ENCODE results near the gene ASMTL. TPM values are rescaled to one million over a fixed set of nuclear protein-coding genes. Genes with fewer than 3 reads are reported as not detected.
"Not testable (repeated sequence)": the region's sequence is repeated elsewhere in the genome, so short reads cannot be mapped to it uniquely, and the experiment has no call there.

Gene ASMTL
- total RNA-seq, 1 experiment from 2014 or later, result 3.1 TPM

DNA sequence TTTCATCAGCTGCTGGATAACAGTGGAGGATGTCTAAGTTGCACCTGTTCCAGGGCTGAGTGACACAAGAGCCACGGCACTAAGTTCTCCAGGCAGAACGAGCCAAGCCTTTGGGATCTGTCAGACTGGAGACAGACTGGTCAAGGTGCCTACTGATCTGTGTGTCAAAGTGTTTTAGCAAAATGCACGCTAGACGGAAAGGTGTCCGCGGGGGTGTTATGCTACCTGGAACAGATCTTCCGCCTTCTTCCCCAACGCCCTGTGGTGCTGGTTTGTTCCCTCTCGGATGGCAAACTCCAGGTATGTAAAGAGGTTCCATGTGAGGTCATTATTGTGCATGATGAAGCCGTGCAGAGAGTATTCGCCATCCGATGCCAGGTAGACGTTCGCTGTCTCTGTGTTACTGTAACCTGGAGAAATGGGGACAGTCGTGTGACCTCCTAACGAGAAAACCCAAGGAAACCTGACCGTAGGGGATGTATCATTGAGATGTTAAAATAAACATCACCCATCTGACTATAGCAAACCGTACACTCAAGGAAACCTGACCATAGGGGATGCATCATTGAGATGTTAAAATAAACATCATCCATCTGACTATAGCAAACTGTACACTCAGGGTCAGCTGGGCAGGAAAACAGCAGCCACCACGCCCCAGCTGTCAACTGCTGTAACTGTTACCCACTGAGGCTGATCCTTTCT is 31.1 kb downstream of the ASMTL start:
- in situ Hi-C loops (cut with HindIII; ENCODE audit: low pct_unique_long_range_greater_than_20kb, low sequenced_read_pairs), result no loop called here

DNA sequence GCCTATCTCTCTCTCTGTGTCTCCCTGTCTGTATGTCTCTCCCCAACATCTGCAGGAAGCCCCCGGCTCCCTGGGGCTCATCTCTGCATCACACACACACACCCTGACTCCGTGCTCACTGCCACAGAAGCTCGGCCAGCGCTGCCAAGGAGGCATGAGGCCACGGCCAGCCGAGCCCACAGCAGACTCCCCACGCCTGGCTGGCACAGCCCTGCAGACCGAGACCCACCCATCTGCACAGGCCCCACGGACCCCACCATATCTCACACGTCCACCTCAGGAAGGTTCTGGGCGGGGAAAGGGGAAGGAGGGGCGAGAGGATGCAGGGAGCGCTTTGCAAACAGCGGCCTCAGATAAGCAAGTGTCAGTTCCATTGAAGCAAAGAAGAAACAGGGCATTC is 32.3 kb downstream of the ASMTL start:
- DNase-seq (ENCODE audit: low read depth, low spot score), result no peak
- in situ Hi-C loops (cut with HindIII; ENCODE audit: low pct_unique_long_range_greater_than_20kb, low sequenced_read_pairs), result no loop called here

More for the DNA sequence above, 31.1 kb downstream of the ASMTL start:
- DNase-seq (ENCODE audit: low read depth, low spot score), result no peak

DNA sequence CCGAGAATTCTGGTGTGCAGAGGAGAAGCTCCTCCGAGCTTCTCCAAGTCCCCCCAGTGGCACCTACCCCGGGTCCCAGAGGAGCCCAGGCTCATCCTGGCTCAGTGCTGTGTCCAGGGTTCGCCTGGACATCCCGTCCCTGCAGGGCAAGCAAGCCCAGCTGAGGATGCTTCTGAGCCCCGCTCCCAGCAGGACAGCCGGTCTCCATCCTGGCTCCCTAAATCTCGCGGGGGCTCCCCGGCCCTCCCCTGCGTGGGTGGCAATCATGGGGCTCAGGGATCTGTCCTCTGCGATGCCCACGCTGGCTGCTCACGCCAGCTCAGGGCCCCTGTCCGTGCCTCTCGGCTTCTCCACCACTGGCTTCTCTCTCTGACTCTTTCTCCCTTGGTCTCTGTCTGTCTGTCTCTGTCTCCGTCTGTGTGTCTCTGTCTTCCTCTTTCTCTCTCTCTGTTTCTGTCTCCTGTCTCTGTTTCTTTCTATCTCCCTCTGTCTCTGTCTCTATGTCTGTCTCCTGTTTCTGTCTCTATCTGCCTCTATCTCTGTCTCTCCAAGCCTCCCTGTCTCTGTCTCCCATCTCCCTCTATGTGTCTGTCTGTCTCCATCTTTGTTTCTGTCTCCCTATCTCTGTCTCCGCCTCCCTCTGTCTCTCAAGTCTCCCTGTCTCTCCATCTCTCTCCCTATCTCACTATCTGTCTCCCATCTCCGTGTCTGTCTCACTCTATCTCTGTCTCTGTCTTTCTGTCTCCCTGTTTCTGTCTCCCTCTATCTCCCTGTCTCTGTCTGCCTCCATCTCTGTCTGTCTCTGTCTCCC is 33.0 kb downstream of the ASMTL start:
- in situ Hi-C loops (cut with HindIII; ENCODE audit: low pct_unique_long_range_greater_than_20kb, low sequenced_read_pairs), result no loop called here
- no peak for DNase-seq (ENCODE audit: low read depth, low spot score)

DNA sequence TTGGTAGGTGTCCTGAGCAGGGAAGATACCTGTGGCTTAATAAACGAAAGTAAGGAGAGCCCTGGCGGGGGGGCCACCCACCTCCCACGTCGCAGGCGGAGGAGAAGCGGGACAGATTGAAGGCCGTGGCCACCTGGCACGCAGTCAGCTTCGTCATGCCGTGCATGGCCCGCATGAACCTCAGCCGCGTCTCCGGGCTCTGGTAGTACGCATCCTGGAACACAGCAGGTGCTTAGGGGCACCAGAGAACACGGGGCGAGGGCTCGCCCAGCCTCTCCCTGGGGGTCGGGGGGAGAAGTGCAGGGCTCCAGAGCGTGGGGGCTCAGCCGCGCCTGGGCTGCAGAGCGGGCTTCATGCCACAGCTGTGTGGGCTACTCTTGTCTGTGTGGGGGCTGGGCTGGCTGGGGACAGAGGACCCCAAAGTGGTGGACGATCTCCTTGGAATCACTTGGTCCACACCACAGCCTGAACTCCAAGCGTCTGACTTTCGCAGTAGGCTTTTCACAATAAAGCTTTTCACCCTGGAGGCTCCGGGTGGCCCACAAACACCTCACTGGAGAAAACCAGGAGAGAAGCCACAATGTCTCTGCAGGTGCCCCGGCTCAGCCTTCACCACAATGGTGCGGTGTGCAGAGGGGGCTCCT is 33.7 kb downstream of the ASMTL start:
- DNase-seq (ENCODE audit: low read depth, low spot score), result no peak
- in situ Hi-C loops (cut with HindIII; ENCODE audit: low pct_unique_long_range_greater_than_20kb, low sequenced_read_pairs), result no loop called here

DNA sequence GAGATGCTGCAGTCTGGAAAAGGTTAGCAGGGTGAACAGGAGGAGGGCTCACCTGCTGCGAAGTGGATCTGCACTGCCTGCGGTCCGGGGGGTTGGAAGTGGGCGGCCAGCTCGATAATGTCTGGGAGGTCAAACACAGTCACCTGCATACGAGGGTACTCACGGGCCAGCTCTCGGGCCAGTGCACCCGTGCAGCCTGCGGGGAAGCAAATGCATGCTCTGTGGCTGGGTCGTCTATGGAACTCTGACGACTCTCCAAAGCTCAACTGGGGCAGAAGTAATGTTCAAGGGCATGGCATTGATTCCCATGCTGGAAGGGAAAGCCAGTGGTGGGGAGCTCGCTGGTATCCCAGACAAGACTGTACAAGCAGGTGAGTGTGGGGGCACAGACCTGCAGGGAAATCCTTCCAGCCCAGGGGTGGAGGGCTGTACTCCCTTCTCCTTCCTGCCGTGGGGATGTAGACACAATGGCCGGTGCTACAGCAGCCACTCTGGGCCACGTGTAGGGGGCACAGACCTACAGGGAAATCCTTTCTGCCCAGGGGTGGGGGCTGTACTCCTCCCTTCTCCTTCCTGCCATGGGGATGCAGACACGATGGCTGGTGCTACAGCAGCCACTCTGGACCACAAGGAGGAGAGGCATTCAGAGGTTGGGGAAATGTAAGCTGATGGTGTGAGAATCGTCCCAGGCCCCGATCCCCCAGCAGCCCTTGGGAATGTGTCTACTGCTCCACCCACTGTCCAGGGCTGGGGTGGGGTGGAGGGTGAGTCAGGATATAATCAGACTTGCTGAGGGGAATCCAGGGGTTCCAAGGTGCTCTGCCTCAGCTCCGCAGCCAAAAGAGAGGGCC is 34.6 kb downstream of the ASMTL start:
- in situ Hi-C loops (cut with HindIII; ENCODE audit: low pct_unique_long_range_greater_than_20kb, low sequenced_read_pairs), result no loop called here
- DNase-seq (ENCODE audit: low read depth, low spot score), result no peak

DNA sequence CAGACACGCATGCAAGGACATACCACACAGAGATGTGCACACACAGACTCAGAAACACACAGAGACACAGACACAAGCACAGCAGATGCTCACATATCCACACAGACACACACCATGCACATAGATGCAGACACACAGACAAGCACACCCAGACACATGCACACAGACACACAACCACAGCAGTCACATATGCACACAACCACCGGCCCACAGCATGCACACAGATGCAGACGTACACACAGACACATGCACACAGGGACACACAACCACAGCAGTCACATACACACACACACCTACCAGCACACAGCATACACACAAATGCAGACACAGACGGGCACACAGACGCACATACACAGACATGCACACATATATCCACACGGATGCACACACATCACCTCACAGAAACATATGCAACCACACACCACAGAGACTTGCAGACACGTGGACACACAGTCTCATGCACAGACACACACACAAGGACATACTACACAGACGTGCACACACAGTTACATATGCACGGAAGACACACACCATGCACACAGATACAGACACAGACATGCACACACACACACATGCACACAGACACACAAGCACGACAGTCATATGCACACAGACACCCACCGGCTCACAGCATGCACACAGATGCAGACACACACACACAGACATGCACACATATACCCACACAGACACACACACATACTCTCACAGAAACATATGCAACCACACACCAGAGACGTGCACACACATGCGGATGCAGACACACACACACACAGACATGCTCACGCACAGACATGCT is 35.5 kb downstream of the ASMTL start:
- no peak for DNase-seq (ENCODE audit: low read depth, low spot score)
- in situ Hi-C loops (cut with HindIII; ENCODE audit: low pct_unique_long_range_greater_than_20kb, low sequenced_read_pairs), result no loop called here

DNA sequence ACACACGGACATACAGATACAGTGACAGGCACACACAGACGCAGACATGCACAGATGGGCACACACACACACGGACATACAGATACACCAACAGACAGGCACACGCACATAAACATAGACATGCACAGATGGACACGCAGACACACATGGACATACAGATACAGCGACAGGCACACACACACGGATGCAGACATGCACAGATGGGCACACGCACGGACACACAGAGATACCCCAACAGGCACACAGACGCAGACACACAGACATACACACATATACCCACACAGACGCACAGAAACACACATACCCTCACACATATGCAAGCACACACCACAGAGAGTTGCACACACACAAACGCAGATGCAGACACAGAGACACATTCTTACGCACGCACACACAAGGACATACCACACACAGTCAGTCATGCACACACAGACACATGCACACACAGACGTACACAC is 36.4 kb downstream of the ASMTL start:
- in situ Hi-C loops (cut with HindIII; ENCODE audit: low pct_unique_long_range_greater_than_20kb, low sequenced_read_pairs), result no loop called here
- no peak for DNase-seq (ENCODE audit: low read depth, low spot score)

DNA sequence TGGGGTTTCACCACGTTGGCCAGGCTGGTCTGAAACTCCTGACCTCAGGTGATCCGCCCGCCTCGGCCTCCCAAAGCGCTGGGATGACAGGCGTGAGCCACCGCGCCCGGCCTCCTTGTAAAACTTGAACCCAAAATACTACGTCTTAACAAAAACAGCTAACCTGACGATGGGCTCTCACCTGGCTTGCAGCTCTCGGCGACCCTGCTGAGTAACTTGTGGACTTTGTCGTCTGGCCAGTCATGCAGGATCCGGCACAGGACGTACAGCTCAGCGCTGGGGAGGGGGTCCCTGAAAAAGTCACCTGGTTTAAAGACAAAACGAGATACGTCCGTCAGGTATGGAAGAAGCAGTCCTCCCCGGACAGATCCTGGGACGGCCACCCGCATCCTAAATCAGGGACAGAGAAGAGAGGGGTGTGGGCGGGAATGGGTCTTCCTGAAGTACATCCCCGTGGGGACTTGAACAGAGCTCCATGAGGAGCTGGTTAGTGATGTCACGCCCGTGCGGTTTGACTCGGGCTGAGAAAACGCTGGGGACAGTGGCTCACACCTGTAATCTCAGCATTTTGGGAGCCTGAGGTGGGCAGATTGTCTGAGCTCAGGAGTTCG is 40.1 kb downstream of the ASMTL start:
- DNase-seq (ENCODE audit: low read depth, low spot score), result no peak
- in situ Hi-C loops (cut with HindIII; ENCODE audit: low pct_unique_long_range_greater_than_20kb, low sequenced_read_pairs), result no loop called here

DNA sequence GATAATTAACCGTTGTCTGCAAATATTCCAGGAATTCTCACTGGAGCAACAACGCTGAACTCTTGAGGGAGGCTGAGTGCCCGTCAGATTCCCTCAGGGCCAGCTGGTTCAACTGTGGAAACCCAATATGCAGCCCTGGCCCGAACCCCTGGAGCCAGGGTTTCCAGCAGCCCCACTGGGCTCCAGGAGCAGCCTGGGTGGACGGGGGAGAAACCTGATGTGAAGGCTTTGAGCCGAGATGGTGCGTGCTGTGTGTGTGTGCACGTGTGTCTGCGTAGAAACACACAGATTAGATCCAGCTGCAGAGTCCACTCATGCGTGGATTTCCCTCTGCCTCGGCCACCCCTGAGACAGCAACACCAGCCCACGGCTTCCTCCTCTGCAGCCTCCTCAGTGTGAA is 41.4 kb downstream of the ASMTL start:
- in situ Hi-C loops (cut with HindIII; ENCODE audit: low pct_unique_long_range_greater_than_20kb, low sequenced_read_pairs), result no loop called here
- DNase-seq (ENCODE audit: low read depth, low spot score), result no peak

DNA sequence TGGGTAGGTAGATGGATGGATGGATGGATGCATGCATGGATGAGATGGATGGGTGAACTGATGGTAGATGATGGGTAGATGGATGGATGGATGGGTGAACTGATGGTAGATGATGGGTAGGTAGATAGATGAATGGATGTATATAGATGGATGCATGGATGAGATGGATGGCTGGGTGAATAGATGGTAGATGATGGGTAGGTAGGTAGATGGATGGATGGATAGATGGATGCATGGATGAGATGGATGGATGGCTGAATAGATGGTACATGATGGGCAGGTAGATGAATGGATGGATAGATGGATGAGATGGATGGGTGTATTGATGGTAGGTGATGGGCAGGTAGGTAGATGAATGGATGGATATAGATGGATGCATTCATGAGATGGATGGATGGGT is 45.7 kb downstream of the ASMTL start:
- DNase-seq (ENCODE audit: low read depth, low spot score), result no peak
- in situ Hi-C loops (cut with HindIII; ENCODE audit: low pct_unique_long_range_greater_than_20kb, low sequenced_read_pairs), result no loop called here

DNA sequence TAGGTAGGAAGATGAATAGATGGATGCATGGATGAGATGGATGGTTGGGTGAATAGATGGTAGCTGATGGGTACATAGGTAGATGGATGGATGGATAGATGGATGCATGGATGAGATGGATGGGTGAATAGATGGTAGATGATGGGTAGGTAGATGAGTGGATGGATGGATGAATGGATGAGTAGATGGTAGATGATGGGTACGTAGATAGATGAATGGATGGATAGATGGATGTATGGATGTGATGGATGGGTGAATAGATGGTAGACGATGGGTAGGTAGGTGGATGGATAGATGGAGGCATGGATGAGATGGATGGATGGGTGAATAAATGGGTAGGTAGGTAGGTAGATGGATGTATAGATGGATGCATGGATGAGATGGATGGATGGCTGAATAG is 46.9 kb downstream of the ASMTL start:
- in situ Hi-C loops (cut with HindIII; ENCODE audit: low pct_unique_long_range_greater_than_20kb, low sequenced_read_pairs); DNase-seq (ENCODE audit: low read depth, low spot score): not testable (repeated sequence)

DNA sequence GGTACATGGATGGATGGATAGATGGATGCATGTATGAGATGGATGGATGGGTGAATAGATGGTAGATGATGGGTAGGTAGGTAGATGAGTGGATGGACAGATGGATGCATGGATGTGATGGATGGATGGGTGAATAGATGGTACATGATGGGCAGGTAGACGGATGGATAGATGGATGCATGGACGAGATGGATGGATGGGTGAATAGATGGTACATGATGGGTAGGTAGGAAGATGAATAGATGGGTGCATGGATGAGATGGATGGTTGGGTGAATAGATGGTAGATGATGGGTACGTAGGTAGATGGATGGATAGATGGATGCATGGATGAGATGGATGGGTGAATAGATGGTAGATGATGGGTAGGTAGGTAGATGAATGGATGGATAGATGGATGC is 48.8 kb downstream of the ASMTL start:
- in situ Hi-C loops (cut with HindIII; ENCODE audit: low pct_unique_long_range_greater_than_20kb, low sequenced_read_pairs); DNase-seq (ENCODE audit: low read depth, low spot score): not testable (repeated sequence)

DNA sequence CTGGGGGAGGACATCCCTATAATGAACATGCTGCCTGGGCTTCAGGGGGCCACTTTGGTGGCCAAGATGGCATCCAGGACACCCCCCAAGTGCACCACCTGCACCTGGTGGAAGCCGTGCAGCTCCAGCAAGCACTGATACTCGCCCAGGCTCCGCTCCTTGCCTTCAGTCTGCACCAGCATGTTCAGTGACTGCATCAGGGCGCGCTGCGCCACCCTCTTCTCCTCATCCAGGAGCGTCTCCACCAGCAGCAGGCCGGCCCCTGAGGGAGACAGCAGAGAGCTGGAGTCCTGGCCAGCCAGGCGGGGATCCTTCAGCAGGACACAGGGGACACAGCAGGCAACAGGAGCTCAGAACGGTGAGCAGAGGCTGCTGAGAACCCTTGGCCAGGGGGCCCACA is 49.5 kb downstream of the ASMTL start:
- no peak for DNase-seq (ENCODE audit: low read depth, low spot score)
- in situ Hi-C loops (cut with HindIII; ENCODE audit: low pct_unique_long_range_greater_than_20kb, low sequenced_read_pairs), result no loop called here

DNA sequence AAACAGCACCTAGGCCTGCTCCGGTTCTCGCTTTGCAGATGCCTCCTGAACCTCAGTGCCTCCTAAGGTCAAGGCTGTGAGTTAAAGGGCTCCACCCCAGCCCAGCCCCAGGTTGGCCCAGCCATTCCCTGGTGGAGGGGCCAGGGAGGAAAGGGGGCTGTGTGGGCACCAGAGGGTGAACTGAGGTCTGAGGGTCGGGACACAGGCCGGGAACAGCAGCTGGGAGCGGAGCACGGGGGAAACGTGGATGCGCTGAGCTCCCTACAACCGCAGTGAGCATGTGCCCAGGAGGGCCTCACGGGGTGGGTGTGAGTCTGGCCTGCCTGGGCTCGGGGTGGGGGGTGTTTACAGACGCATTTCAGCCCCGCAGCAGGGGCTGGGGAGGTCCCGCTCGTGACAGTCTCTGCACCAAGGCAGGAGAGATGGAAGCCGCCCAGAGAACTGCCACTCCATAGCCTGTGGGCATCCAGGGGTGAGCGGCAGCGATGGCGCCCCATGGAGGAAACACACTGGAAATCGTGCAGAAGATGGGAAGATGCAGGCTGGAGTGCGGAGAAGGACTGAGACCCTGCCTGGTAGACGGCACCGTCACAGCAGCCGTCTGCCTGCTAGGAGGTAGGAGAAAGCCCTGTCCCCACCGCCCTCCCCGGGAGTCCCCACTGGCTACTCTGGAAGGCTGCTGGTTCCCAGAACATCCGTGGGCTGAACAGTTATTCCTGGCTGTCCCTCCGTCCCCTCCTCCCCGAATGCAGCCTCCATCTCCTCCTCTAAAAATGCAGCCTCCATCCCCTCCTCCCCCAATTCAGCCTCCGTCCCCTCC is 50.9 kb downstream of the ASMTL start:
- in situ Hi-C loops (cut with HindIII; ENCODE audit: low pct_unique_long_range_greater_than_20kb, low sequenced_read_pairs), result no loop called here
- no peak for DNase-seq (ENCODE audit: low read depth, low spot score)

DNA sequence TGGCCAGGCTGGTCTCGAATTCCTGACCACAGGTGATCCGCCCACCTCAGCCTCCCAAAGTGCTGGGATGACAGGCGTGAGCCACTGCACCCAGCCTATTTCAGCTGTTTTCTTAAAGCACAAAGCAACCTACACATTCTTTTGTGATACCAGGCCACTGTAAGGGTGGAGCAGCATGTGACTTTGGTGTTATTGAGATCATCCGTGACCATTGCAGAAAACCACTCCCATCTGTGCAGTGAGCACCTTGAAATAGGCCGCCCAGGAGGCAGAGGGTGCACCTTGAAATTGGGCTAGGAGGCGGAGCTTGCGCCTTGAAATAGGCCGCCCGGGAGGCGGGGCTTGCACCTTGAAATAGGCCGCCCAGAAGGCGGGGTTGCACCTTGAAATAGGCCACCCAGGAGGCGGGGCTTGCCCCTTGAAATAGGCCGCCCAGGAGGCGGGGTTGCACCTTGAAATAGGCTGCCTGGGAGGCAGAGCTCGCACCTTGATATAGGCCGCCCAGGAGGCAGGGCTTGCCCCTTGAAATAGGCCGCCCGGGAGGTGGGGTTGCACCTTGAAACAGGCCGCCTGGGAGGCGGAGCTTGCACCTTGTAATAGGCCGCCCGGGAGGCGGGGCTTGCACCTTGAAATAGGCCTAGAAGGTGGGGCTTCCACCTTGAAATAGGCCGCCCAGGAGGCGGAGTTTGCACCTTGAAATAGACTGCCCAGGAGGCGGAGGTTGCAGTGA is 51.8 kb downstream of the ASMTL start:
- in situ Hi-C loops (cut with HindIII; ENCODE audit: low pct_unique_long_range_greater_than_20kb, low sequenced_read_pairs), result no loop called here
- no peak for DNase-seq (ENCODE audit: low read depth, low spot score)

All from SK-MEL-5 (cell line).